Panc1 (cell line): Measurements from ENCODE around the gene CIITA. TPM values are rescaled to one million over a fixed set of nuclear protein-coding genes. Genes with fewer than 3 reads are reported as not detected.

Experiments used
- ATAC-seq: fragments of 200-7000 bp; cut with Tn5 transposase; 2 replicates; pipeline ENCODE4 v1.9.1; 2020; ENCODE audit warnings: mild to moderate bottlenecking, moderate library complexity
- BruUV-seq: library from RNA; stranded (reverse); fragments of 400-500 nt; replicated peaks from 2 replicates; lab custom pipeline; 2021; lab: Mats Ljungman, UMichigan
- CTCF ChIA-PET: fragments of 300-600 bp; sonication (Branson Sonifier 250); formaldehyde crosslinking; loops from one replicate; lab custom pipeline; 2022; ENCODE audit warnings: antibody characterized with exemption; lab: Charles Lee
- POLR2A ChIA-PET: fragments of 300-600 bp; sonication (Branson Sonifier 250); formaldehyde crosslinking; loops from one replicate; lab custom pipeline; 2022; ENCODE audit warnings: antibody characterized with exemption; lab: Charles Lee
- DNase-seq: peaks from one replicate; pipeline ENCODE4 v3.0.0-alpha.2; 2010; ENCODE audit warnings: low read depth, low spot score
- H3K27ac ChIP-seq: 2 replicates; pipeline ENCODE4 v1.5.1; 2011; ENCODE audit warnings: mild to moderate bottlenecking, low read length, inconsistent platforms
- H3K27me3 ChIP-seq: fragments of 200-500 bp; sonication (Bioruptor generic); 2 replicates; pipeline ENCODE4 v1.6.0; 2014; ENCODE audit warnings: low read length, inconsistent platforms; ENCODE audit not compliant: control insufficient read depth, insufficient read depth
- H3K36me3 ChIP-seq: fragments of 200-500 bp; sonication (Bioruptor generic); 2 replicates; pipeline ENCODE4 v1.5.1; 2014; ENCODE audit warnings: inconsistent platforms, mild to moderate bottlenecking, low read length, moderate library complexity; ENCODE audit not compliant: control insufficient read depth, insufficient read depth
- H3K4me1 ChIP-seq: 2 replicates; pipeline ENCODE4 v1.5.1; 2011; ENCODE audit warnings: inconsistent platforms, mild to moderate bottlenecking, low read length, moderate library complexity; ENCODE audit not compliant: control insufficient read depth, insufficient read depth
- H3K4me3 ChIP-seq, 2 experiments: 2 replicates each; pipeline ENCODE4 v1.5.1; 2011 to 2012; ENCODE audit warnings: low read depth in 2 of 2, low read length in 2 of 2, mild to moderate bottlenecking in 2 of 2, inconsistent platforms in 1 of 2, moderate library complexity in 1 of 2
- H3K9me3 ChIP-seq: fragments of 200-500 bp; sonication (Bioruptor generic); 2 replicates; pipeline ENCODE4 v1.5.1; 2014; ENCODE audit warnings: low read depth, mild to moderate bottlenecking, inconsistent platforms, low read length, moderate library complexity; ENCODE audit not compliant: control insufficient read depth, insufficient read depth
- CTCF ChIP-seq: fragments of 450-650 bp; IDR thresholded peaks from 2 replicates; pipeline ENCODE4 v1.5.1; 2017; ENCODE audit warnings: mild to moderate bottlenecking
- POLR2AphosphoS5 ChIP-seq: IDR thresholded peaks from 2 replicates; pipeline ENCODE4 v1.6.1; 2012; ENCODE audit warnings: mild to moderate bottlenecking, low read depth, low read length, moderate library complexity
- REST ChIP-seq, 2 experiments: IDR thresholded peaks; 2 replicates each; pipeline ENCODE4 v1.6.1; 2011 to 2012; ENCODE audit warnings: low read depth in 2 of 2, control low read depth in 1 of 2, low read length in 1 of 2, mild to moderate bottlenecking in 1 of 2, moderate library complexity in 1 of 2; ENCODE audit not compliant: insufficient read depth in 1 of 2
- SIN3A ChIP-seq: IDR thresholded peaks from 2 replicates; pipeline ENCODE4 v1.6.1; 2012; ENCODE audit warnings: low read depth, mild to moderate bottlenecking, low read length, moderate library complexity, borderline replicate concordance; ENCODE audit not compliant: insufficient read depth
- TCF7L2 ChIP-seq: IDR thresholded peaks from 2 replicates; pipeline ENCODE4 v1.6.1; 2011; ENCODE audit warnings: mild to moderate bottlenecking, low read depth, low read length, inconsistent platforms
- in situ Hi-C: cut with HindIII; loops from 2 replicates; pipeline ENCODE4 v1.10.0; 2016; ENCODE audit warnings: low sequenced_read_pairs, low pct_unique_long_range_greater_than_20kb
- intact Hi-C: fragments of 100-400 bp; cut with micrococcal nuclease; formaldehyde crosslinking; loops from one replicate; pipeline ENCODE4 v1.10.0; 2022; ENCODE audit not compliant: unreplicated experiment
- total RNA-seq: library from RNA; stranded (reverse); gene quantifications from one replicate; pipeline ENCODE4 v1.2.1, GENCODE V29; 2021; ENCODE audit not compliant: unreplicated experiment

CIITA gene
- total RNA-seq, 1 experiment from 2014 or later = 0.41 TPM

GRCh38 chr16:10961231-10961630, 84.2 kb downstream of the CIITA start:
- no peak for DNase-seq
- no peak overlapping the region for H3K4me3 ChIP-seq
- in situ Hi-C loops (no loop called here), intact Hi-C loops (loop anchor here (10.0 kb wide), 2 partner anchors 394 to 424 kb away; no protein-coding TSS in a partner anchor)
- no peak for ATAC-seq
- no peaks in the 10 kb centered on the region for H3K9me3 ChIP-seq
- ChIA-PET CTCF (no interaction called here), POLR2A (no interaction called here)
- TF ChIP-seq SIN3A (no peak), TCF7L2 (no peak)
- H3K27me3 ChIP-seq = no peaks in the 10 kb centered on the region
- H3K27ac ChIP-seq = no peak overlapping the region
- H3K36me3 ChIP-seq = no peaks in the 10 kb centered on the region
- H3K4me1 ChIP-seq = no peaks in the 10 kb centered on the region
- no TSS peak for BruUV-seq

GRCh38 chr16:10964039-10964890, 87.3 kb downstream of the CIITA start:
- Histone ChIP-seq H3K36me3 (no peaks in the 10 kb centered on the region), H3K9me3 (no peaks in the 10 kb centered on the region), H3K4me3 (peak overlapping the region in 1 of 2 experiments; percentile 5; a peak in 1 of 4 replicates), H3K27ac (no peak overlapping the region), H3K27me3 (no peaks in the 10 kb centered on the region), H3K4me1 (no peaks in the 10 kb centered on the region)
- ChIA-PET POLR2A (no interaction called here), CTCF (interaction anchor here (0.6 to 1.3 kb wide), 5 partner anchors 209 to 392 kb away, joined by 3 to 10 read pairs (median 5); partner anchors contain the start of gene SOCS1)
- DNase-seq (no peak), ATAC-seq (peak; percentile 95)
- BruUV-seq = no TSS peak
- TF ChIP-seq POLR2AphosphoS5 (no peak), CTCF (peak; percentile 97)
- intact Hi-C loops = loop anchor here (10.0 kb wide), 2 partner anchors 391 to 421 kb away; no protein-coding TSS in a partner anchor
- in situ Hi-C loops = no loop called here

GRCh38 chr16:10964891-10965326, 87.9 kb downstream of the CIITA start:
- TF ChIP-seq TCF7L2 (no peak), REST (IDR thresholded peaks at IDR 0.05; ENCODE audit: insufficient read depth in 1 of 2, low read depth in 2 of 2, low read length in 1 of 2) (no peak), POLR2AphosphoS5 (no peak), CTCF (no peak), SIN3A (no peak)
- ATAC-seq (no peak), DNase-seq (no peak)
- no peak overlapping the region for H3K27ac ChIP-seq
- in situ Hi-C loops (no loop called here), intact Hi-C loops (loop anchor here (10.0 kb wide), 2 partner anchors 390 to 420 kb away; no protein-coding TSS in a partner anchor)
- no peaks in the 10 kb centered on the region for H3K4me1 ChIP-seq
- no peaks in the 10 kb centered on the region for H3K36me3 ChIP-seq
- no TSS peak for BruUV-seq
- no peaks in the 10 kb centered on the region for H3K27me3 ChIP-seq
- H3K4me3 ChIP-seq = no peak overlapping the region
- POLR2A ChIA-PET = no interaction called here
- CTCF ChIA-PET = interaction anchor here (1.4 kb wide), 1 partner anchor 290 kb away, joined by 4 read pairs; no protein-coding TSS in a partner anchor
- H3K9me3 ChIP-seq = no peaks in the 10 kb centered on the region
